HepG2 (cell line): ENCODE measurements around the gene ABL2. TPM values are rescaled to one million over a fixed set of nuclear protein-coding genes. Genes with fewer than 3 reads are reported as not detected.

Experiments used
- ATAC-seq: fragments of 200-7000 bp; cut with Tn5 transposase; 3 replicates; pipeline ENCODE4 v1.9.1; 2020; ENCODE audit warnings: mild to moderate bottlenecking, moderate library complexity
- BruUV-seq: library from RNA; stranded (reverse); fragments of 400-500 nt; replicated peaks from 2 replicates; lab custom pipeline; 2021; lab: Mats Ljungman, UMichigan
- CTCF ChIA-PET: fragments of 300-600 bp; formaldehyde crosslinking; extraction: SDS; loops from one replicate; lab custom pipeline; 2021; ENCODE audit warnings: low total read pairs, inconsistent platforms, low intra/inter-chr PET ratio; lab: Yijun Ruan, JAX
- POLR2A ChIA-PET: fragments of 350-600 bp; sonication (Branson Sonifier 250); formaldehyde crosslinking; loops from one replicate; lab custom pipeline; 2020; ENCODE audit warnings: antibody characterized with exemption, inconsistent platforms; lab: Yijun Ruan, JAX
- DNase-seq: peaks from one replicate; pipeline ENCODE4 v3.0.0-alpha.2; 2015; ENCODE audit warnings: low spot score
- FAIRE-seq: peaks from 3 replicates; lab custom pipeline; 2011; peaks lifted over from hg19 to GRCh38; lab: Jason Lieb, UNC
- H2AFZ ChIP-seq: one replicate; pipeline ENCODE4 v1.6.1; 2011; ENCODE audit warnings: low read length, inconsistent platforms
- H3K27ac ChIP-seq: fragments of 300-600 bp; 3 replicates; pipeline ENCODE4 v1.8.0; 2011; ENCODE audit warnings: mixed run types, mild to moderate bottlenecking, mixed read lengths, low read length, inconsistent platforms; ENCODE audit not compliant: insufficient read depth; ENCODE audit errors: extremely low read length
- H3K27me3 ChIP-seq, 2 experiments: fragments of 200-600 bp in 1 of 2; 2 replicates in 1 of 2; 3 replicates in 1 of 2; pipeline versions ENCODE4 v1.6.0 to v1.8.0; 2011; ENCODE audit warnings: low read length in 2 of 2, mild to moderate bottlenecking in 2 of 2, moderate library complexity in 2 of 2, inconsistent platforms in 1 of 2; ENCODE audit not compliant: insufficient read depth in 2 of 2, control insufficient read depth in 1 of 2
- H3K36me3 ChIP-seq, 2 experiments: fragments of 200-600 bp in 1 of 2; replicated peaks in 1 of 2; 2 replicates in 1 of 2; 3 replicates in 1 of 2; pipeline versions ENCODE4 v1.5.1 to v1.8.0; 2011; ENCODE audit warnings: low read length in 2 of 2, inconsistent platforms in 1 of 2; ENCODE audit not compliant: insufficient read depth in 2 of 2, control insufficient read depth in 1 of 2
- H3K4me1 ChIP-seq: 2 replicates; pipeline ENCODE4 v1.5.1; 2012; ENCODE audit warnings: low read length, inconsistent platforms; ENCODE audit not compliant: insufficient read depth
- H3K4me2 ChIP-seq: 2 replicates; pipeline ENCODE4 v1.6.0; 2011; ENCODE audit warnings: low read depth, low read length, inconsistent platforms
- H3K4me3 ChIP-seq, 3 experiments: fragments of 200-600 bp in 1 of 3; sonication (generic), shearing (Covaris generic) in 1 of 3; replicated peaks in 1 of 3; 2 replicates each; pipeline ENCODE4 v1.5.1; 2011 to 2016; ENCODE audit warnings: low read length in 3 of 3, inconsistent platforms in 2 of 3, low read depth in 2 of 3, mild to moderate bottlenecking in 2 of 3, control low read depth in 1 of 3, mixed read lengths in 1 of 3; ENCODE audit not compliant: insufficient read depth in 1 of 3
- H3K79me2 ChIP-seq: one replicate; pipeline ENCODE4 v1.6.1; 2011; ENCODE audit warnings: low read length, inconsistent platforms; ENCODE audit not compliant: insufficient read depth
- H3K9ac ChIP-seq: 2 replicates; pipeline ENCODE4 v1.6.0; 2011; ENCODE audit warnings: mild to moderate bottlenecking, low read depth, low read length, inconsistent platforms; ENCODE audit not compliant: insufficient read depth
- H3K9me3 ChIP-seq: 2 replicates; pipeline ENCODE4 v1.5.1; 2012; ENCODE audit warnings: mild to moderate bottlenecking, low read length
- H4K20me1 ChIP-seq: 2 replicates; pipeline ENCODE4 v1.6.0; 2011; ENCODE audit warnings: inconsistent platforms, mild to moderate bottlenecking, low read length, moderate library complexity; ENCODE audit not compliant: insufficient read depth
- RBAK ChIP-seq: sonication (generic); formaldehyde crosslinking; IDR thresholded peaks from 2 replicates; pipeline ENCODE4 v1.5.1; 2020; ENCODE audit warnings: mild to moderate bottlenecking, missing genetic modification reagents
- ZBTB7A ChIP-seq: sonication (generic); formaldehyde crosslinking; IDR thresholded peaks from 2 replicates; pipeline ENCODE4 v1.8.0; 2022; ENCODE audit warnings: mild to moderate bottlenecking, missing genetic modification reagents
- ZNF383 ChIP-seq: sonication (generic); formaldehyde crosslinking; IDR thresholded peaks from 2 replicates; pipeline ENCODE4 v1.4.0; 2020; ENCODE audit warnings: missing genetic modification reagents, mild to moderate bottlenecking, borderline replicate concordance
- WGBS: methylation state at CpG from one replicate; pipeline ENCODE4 v1.1.6; 2017; ENCODE audit warnings: low lambda C conversion rate; 5-methylcytosine and 5-hydroxymethylcytosine counted together
- in situ Hi-C: cut with HindIII; loops from 2 replicates; pipeline ENCODE4 v1.10.0; 2017; ENCODE audit warnings: low pct_unique_long_range_greater_than_20kb; ENCODE audit not compliant: extremely low pct_ligation_motif_present
- intact Hi-C: fragments of 100-400 bp; cut with micrococcal nuclease; formaldehyde crosslinking; loops from one replicate; pipeline ENCODE4 v1.10.0; 2022; ENCODE audit not compliant: unreplicated experiment
- polyA plus RNA-seq, 8 experiments: library from polyadenylated mRNA; depleted of rRNA in 3 of 8; stranded (reverse) in 7 of 8; unstranded in 1 of 8; fragments of >200 nt; fragmentation: Illumina TruSeq in 4 of 8; extraction: Trizol in 4 of 8; gene quantifications; 2 replicates each; pipeline versions ENCODE4 v1.2.1 to v1.2.3, GENCODE V29; 2011 to 2016; ENCODE audit warnings: low read depth in 4 of 8, missing spikeins in 1 of 8, mixed read lengths in 1 of 8; ENCODE audit not compliant: insufficient read depth in 1 of 8
- total RNA-seq, 5 experiments: library from RNA; depleted of rRNA; stranded (reverse); fragments of >200 nt; fragmentation: Illumina TruSeq; extraction: Trizol; gene quantifications; 2 replicates each; pipeline ENCODE4 v1.2.3, GENCODE V29; 2016; ENCODE audit warnings: low read depth in 1 of 5
- TF ChIP-seq, protein P1 (sequence below): sonication (generic); formaldehyde crosslinking; IDR thresholded peaks from 2 replicates; pipeline ENCODE4 v1.5.0; 2020; ENCODE audit warnings: missing genetic modification reagents
- TF ChIP-seq, protein P2 (sequence below), 2 experiments: IDR thresholded peaks; 2 replicates each; pipeline ENCODE4 v1.6.1; 2011 to 2012; ENCODE audit warnings: low read length in 2 of 2, borderline replicate concordance in 1 of 2, low read depth in 1 of 2, mild to moderate bottlenecking in 1 of 2, moderate library complexity in 1 of 2
- TF ChIP-seq, protein P3 (sequence below): sonication (generic); formaldehyde crosslinking; IDR thresholded peaks from 2 replicates; pipeline ENCODE4 v1.8.0; 2022; ENCODE audit warnings: mild to moderate bottlenecking, missing genetic modification reagents; ENCODE audit not compliant: insufficient replicate concordance
- TF ChIP-seq, protein P4 (sequence below): sonication (generic); formaldehyde crosslinking; IDR thresholded peaks from 2 replicates; pipeline ENCODE4 v1.5.0; 2020; ENCODE audit warnings: missing genetic modification reagents, mild to moderate bottlenecking, borderline replicate concordance

The ABL2 gene
- total and polyA plus RNA-seq, 2 of the 13 experiments (the other 11 are each of a cell fraction or from before 2014, with no cell fraction given), result 5.8 to 6.0 TPM

DNA sequence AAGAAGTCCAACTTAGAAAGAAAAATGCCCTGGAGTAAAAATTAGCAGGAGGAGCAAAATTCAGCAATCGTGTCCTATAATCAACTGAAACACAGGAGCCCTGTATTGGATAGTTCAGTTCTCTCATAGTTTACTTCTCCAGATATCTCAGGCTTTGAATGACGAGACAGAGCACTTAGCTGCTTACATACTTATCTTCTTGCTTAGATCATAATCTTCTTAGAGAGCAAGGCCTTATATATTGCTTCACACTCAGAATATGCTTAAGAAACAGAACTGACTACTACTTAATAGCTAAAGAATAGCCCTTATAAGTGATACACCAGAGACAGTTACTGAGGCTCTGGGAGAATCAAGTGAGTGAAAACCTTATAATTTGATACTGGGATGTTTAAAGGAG is 108.7 kb downstream of the ABL2 start:
- no peak for DNase-seq
- POLR2A ChIA-PET, result no interaction called here

More for the DNA sequence above, 108.7 kb downstream of the ABL2 start:
- intact Hi-C loops, result loop anchor here (1.0 to 5.0 kb wide), 3 partner anchors 43 to 172 kb away; no protein-coding TSS in a partner anchor
- H4K20me1 ChIP-seq, result no peaks in the 10 kb centered on the region
- H3K36me3 ChIP-seq, result peaks cover 3 to 53% of the 10 kb centered on the region in 2 experiments
- ATAC-seq, result no peak
- H2AFZ ChIP-seq, result no peak overlapping the region
- TF ChIP-seq, protein P1, sequence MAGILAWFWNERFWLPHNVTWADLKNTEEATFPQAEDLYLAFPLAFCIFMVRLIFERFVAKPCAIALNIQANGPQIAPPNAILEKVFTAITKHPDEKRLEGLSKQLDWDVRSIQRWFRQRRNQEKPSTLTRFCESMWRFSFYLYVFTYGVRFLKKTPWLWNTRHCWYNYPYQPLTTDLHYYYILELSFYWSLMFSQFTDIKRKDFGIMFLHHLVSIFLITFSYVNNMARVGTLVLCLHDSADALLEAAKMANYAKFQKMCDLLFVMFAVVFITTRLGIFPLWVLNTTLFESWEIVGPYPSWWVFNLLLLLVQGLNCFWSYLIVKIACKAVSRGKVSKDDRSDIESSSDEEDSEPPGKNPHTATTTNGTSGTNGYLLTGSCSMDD (CRISPR knock-in tag), result no peak
- no peak for TF ChIP-seq RBAK (CRISPR knock-in tag)
- TF ChIP-seq, protein P2, sequence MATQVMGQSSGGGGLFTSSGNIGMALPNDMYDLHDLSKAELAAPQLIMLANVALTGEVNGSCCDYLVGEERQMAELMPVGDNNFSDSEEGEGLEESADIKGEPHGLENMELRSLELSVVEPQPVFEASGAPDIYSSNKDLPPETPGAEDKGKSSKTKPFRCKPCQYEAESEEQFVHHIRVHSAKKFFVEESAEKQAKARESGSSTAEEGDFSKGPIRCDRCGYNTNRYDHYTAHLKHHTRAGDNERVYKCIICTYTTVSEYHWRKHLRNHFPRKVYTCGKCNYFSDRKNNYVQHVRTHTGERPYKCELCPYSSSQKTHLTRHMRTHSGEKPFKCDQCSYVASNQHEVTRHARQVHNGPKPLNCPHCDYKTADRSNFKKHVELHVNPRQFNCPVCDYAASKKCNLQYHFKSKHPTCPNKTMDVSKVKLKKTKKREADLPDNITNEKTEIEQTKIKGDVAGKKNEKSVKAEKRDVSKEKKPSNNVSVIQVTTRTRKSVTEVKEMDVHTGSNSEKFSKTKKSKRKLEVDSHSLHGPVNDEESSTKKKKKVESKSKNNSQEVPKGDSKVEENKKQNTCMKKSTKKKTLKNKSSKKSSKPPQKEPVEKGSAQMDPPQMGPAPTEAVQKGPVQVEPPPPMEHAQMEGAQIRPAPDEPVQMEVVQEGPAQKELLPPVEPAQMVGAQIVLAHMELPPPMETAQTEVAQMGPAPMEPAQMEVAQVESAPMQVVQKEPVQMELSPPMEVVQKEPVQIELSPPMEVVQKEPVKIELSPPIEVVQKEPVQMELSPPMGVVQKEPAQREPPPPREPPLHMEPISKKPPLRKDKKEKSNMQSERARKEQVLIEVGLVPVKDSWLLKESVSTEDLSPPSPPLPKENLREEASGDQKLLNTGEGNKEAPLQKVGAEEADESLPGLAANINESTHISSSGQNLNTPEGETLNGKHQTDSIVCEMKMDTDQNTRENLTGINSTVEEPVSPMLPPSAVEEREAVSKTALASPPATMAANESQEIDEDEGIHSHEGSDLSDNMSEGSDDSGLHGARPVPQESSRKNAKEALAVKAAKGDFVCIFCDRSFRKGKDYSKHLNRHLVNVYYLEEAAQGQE (IDR thresholded peaks at IDR 0.05; ENCODE audit: borderline replicate concordance in 1 of 2, low read depth in 1 of 2, low read length in 2 of 2), result no peak
- TF ChIP-seq ZBTB7A (CRISPR knock-in tag), result no peak
- TF ChIP-seq, protein P3, sequence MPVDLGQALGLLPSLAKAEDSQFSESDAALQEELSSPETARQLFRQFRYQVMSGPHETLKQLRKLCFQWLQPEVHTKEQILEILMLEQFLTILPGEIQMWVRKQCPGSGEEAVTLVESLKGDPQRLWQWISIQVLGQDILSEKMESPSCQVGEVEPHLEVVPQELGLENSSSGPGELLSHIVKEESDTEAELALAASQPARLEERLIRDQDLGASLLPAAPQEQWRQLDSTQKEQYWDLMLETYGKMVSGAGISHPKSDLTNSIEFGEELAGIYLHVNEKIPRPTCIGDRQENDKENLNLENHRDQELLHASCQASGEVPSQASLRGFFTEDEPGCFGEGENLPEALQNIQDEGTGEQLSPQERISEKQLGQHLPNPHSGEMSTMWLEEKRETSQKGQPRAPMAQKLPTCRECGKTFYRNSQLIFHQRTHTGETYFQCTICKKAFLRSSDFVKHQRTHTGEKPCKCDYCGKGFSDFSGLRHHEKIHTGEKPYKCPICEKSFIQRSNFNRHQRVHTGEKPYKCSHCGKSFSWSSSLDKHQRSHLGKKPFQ, result no peak
- TF ChIP-seq ZNF383 (CRISPR knock-in tag), result 0 out of 2 replicates have a peak, but pooled peaks have one; percentile 51
- TF ChIP-seq, protein P4, sequence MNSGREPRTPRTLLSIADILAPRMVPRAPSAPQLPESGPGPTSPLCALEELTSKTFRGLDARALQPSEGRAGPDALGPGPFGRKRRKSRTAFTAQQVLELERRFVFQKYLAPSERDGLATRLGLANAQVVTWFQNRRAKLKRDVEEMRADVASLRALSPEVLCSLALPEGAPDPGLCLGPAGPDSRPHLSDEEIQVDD (CRISPR knock-in tag), result no peak
- TF ChIP-seq, all 625 proteins: peak for 1
- Histone ChIP-seq H3K4me2 (no peak overlapping the region), H3K9me3 (no peaks in the 10 kb centered on the region), H3K27me3 (no peaks in the 10 kb centered on the region), H3K27ac (no peak overlapping the region), H3K79me2 (no peaks in the 10 kb centered on the region), H3K4me3 (no peak overlapping the region), H3K4me1 (no peaks in the 10 kb centered on the region), H3K9ac (no peak overlapping the region)
- 92% methylated on average over 2 of the region's 2 CpGs for WGBS
- BruUV-seq, result no TSS peak
- FAIRE-seq, result no peak
- in situ Hi-C loops, result loop anchor here (5.0 to 10.0 kb wide), 2 partner anchors 77 to 174 kb away; partner anchors contain the start of gene SOAT1
- CTCF ChIA-PET, result interaction anchor here (1.2 to 2.3 kb wide), 2 partner anchors 42 to 73 kb away, joined by 3 to 30 read pairs; no protein-coding TSS in a partner anchor
